GM18861 (cell line): ENCODE measurements around the gene ARHGAP11A.

Experiments used
- ATAC-seq: cut with Tn5 transposase; IDR thresholded peaks from one replicate; pipeline ENCODE4 v1.9.1; 2021; ENCODE audit not compliant: unreplicated experiment

Gene ARHGAP11A

GRCh38 chr15:32652178-32652577 lies 36.9 kb downstream of the ARHGAP11A start:
- ATAC-seq, result no peak

GRCh38 chr15:32656091-32656490 lies 40.8 kb downstream of the ARHGAP11A start:
- ATAC-seq, result no peak

- no peak for ATAC-seq
Observed at GRCh38 chr15:32656496-32656895, 41.2 kb downstream of the ARHGAP11A start.

GRCh38 chr15:32657198-32657883 lies 42.0 kb downstream of the ARHGAP11A start:
- no peak for ATAC-seq

GRCh38 chr15:32657941-32658340 lies 42.6 kb downstream of the ARHGAP11A start:
- no peak for ATAC-seq

GRCh38 chr15:32659340-32660155 lies 44.2 kb downstream of the ARHGAP11A start:
- no peak for ATAC-seq

- ATAC-seq, result no peak
Observed at GRCh38 chr15:32663671-32664070, 48.4 kb downstream of the ARHGAP11A start.

- ATAC-seq, result no peak
Observed at GRCh38 chr15:32664796-32665195, 49.5 kb downstream of the ARHGAP11A start.

GRCh38 chr15:32667321-32667720 lies 52.0 kb downstream of the ARHGAP11A start:
- no peak for ATAC-seq

GRCh38 chr15:32668942-32669341 lies 53.6 kb downstream of the ARHGAP11A start:
- no peak for ATAC-seq

- no peak for ATAC-seq
Observed at GRCh38 chr15:32669896-32670611, 54.8 kb downstream of the ARHGAP11A start.

GRCh38 chr15:32670623-32671022 lies 55.3 kb downstream of the ARHGAP11A start:
- no peak for ATAC-seq

GRCh38 chr15:32671339-32672325 lies 56.3 kb downstream of the ARHGAP11A start:
- no peak for ATAC-seq

GRCh38 chr15:32674681-32675080 lies 59.4 kb downstream of the ARHGAP11A start:
- no peak for ATAC-seq

- no peak for ATAC-seq
Observed at GRCh38 chr15:32675466-32675865, 60.2 kb downstream of the ARHGAP11A start.

- no peak for ATAC-seq
Observed at GRCh38 chr15:32676169-32676568, 60.9 kb downstream of the ARHGAP11A start.

- ATAC-seq, result no peak
Observed at GRCh38 chr15:32677238-32677750, 62.0 kb downstream of the ARHGAP11A start.

GRCh38 chr15:32679298-32679690 lies 64.0 kb downstream of the ARHGAP11A start:
- no peak for ATAC-seq

GRCh38 chr15:32682569-32682968 lies 67.3 kb downstream of the ARHGAP11A start:
- ATAC-seq, result no peak

- no peak for ATAC-seq
Observed at GRCh38 chr15:32682977-32683630, 67.8 kb downstream of the ARHGAP11A start.
